A549 (cell line): ENCODE results near the gene C8B. TPM values are rescaled to one million over a fixed set of nuclear protein-coding genes. Genes with fewer than 3 reads are reported as not detected.

Experiments
- ATAC-seq, 2 experiments: fragments of 200-7000 bp in 1 of 2; fragments of >200 bp in 1 of 2; cut with Nextera tagmentation in 1 of 2; cut with Tn5 transposase in 1 of 2; 3 replicates each; pipeline versions ENCODE4 v1.8.0 to v1.9.1; 2018 to 2020; ENCODE audit warnings: mild to moderate bottlenecking in 1 of 2, moderate library complexity in 1 of 2
- CTCF ChIA-PET: fragments of 300-600 bp; sonication (Branson Sonifier 250); formaldehyde crosslinking; extraction: SDS; loops from one replicate; lab custom pipeline; 2021; ENCODE audit warnings: antibody characterized with exemption, inconsistent platforms; lab: Yijun Ruan, JAX
- POLR2A ChIA-PET: fragments of 350-600 bp; formaldehyde crosslinking; extraction: SDS; loops from one replicate; lab custom pipeline; 2021; ENCODE audit warnings: antibody characterized with exemption, inconsistent platforms; lab: Yijun Ruan, JAX
- DNase-seq, 2 experiments: peaks; one replicate each; pipeline versions ENCODE4 v3.0.0 to v3.0.0-alpha.2; 2011 to 2016; ENCODE audit warnings: low read depth in 1 of 2, low spot score in 1 of 2
- FAIRE-seq: peaks from 2 replicates; lab custom pipeline; 2011; peaks lifted over from hg19 to GRCh38; lab: Jason Lieb, UNC
- H3K27ac ChIP-seq, 2 experiments: fragments of >200 bp; sonication (Bioruptor Twin); formaldehyde crosslinking; 3 replicates each; pipeline ENCODE4 v1.5.1; 2016 to 2017
- H3K4me1 ChIP-seq: fragments of >200 bp; sonication (Bioruptor Twin); formaldehyde crosslinking; 3 replicates; pipeline ENCODE4 v1.6.1; 2016
- H3K4me2 ChIP-seq: fragments of >200 bp; sonication (Bioruptor Twin); formaldehyde crosslinking; 3 replicates; pipeline ENCODE4 v1.6.1; 2016
- H3K4me3 ChIP-seq: fragments of >200 bp; sonication (Bioruptor Twin); formaldehyde crosslinking; 3 replicates; pipeline ENCODE4 v1.5.1; 2016
- H3K9me3 ChIP-seq: fragments of >200 bp; sonication (Bioruptor Twin); formaldehyde crosslinking; 3 replicates; pipeline ENCODE4 v1.6.1; 2016
- BHLHE40 ChIP-seq: IDR thresholded peaks from 2 replicates; pipeline ENCODE4 v1.6.1; 2012; ENCODE audit warnings: low read depth, low read length, inconsistent platforms
- CHD2 ChIP-seq: fragments of 150-350 bp; IDR thresholded peaks from 2 replicates; pipeline ENCODE4 v1.6.1; 2014; ENCODE audit warnings: low read length; ENCODE audit not compliant: partially characterized antibody
- E2F6 ChIP-seq: IDR thresholded peaks from 2 replicates; pipeline ENCODE4 v1.6.1; 2012; ENCODE audit warnings: low read depth, borderline replicate concordance
- EHF ChIP-seq: fragments of 250-450 bp; sonication (Bioruptor Pico); IDR thresholded peaks from 2 replicates; pipeline ENCODE4 v1.5.0; 2020; ENCODE audit warnings: mild to moderate bottlenecking
- ESRRA ChIP-seq: fragments of 150-350 bp; IDR thresholded peaks from 2 replicates; pipeline ENCODE4 v1.6.1; 2014; ENCODE audit warnings: mild to moderate bottlenecking, low read length, borderline replicate concordance
- FOSB ChIP-seq: fragments of 250-450 bp; sonication (Bioruptor Pico); IDR thresholded peaks from 2 replicates; pipeline ENCODE4 v1.5.0; 2020; ENCODE audit warnings: mild to moderate bottlenecking, moderate library complexity
- FOSL2 ChIP-seq, 2 experiments: fragments of 450-650 bp in 1 of 2; fragments of >200 bp in 1 of 2; sonication (Bioruptor Twin) in 1 of 2; formaldehyde crosslinking; IDR thresholded peaks; 2 replicates each; pipeline versions ENCODE4 v1.5.0 to v1.6.1; 2016 to 2020; ENCODE audit warnings: mild to moderate bottlenecking in 1 of 2, moderate library complexity in 1 of 2
- HDAC2 ChIP-seq: fragments of 200-600 bp; sonication (generic); IDR thresholded peaks from 2 replicates; pipeline ENCODE4 v1.6.1; 2016
- HOXA7 ChIP-seq: fragments of 250-450 bp; sonication (Bioruptor Pico); IDR thresholded peaks from 2 replicates; pipeline ENCODE4 v1.5.0; 2020; ENCODE audit warnings: mild to moderate bottlenecking, moderate library complexity
- KDM1A ChIP-seq: fragments of 200-600 bp; sonication (generic); IDR thresholded peaks from 2 replicates; pipeline ENCODE4 v1.6.1; 2016; ENCODE audit warnings: low read depth, mild to moderate bottlenecking
- KDM5A ChIP-seq: fragments of 200-600 bp; sonication (generic); IDR thresholded peaks from 2 replicates; pipeline ENCODE4 v1.6.1; 2016; ENCODE audit warnings: antibody characterized with exemption, mild to moderate bottlenecking
- MAFK ChIP-seq: fragments of 450-650 bp; IDR thresholded peaks from 2 replicates; pipeline ENCODE4 v1.6.1; 2014; ENCODE audit not compliant: partially characterized antibody
- PHF8 ChIP-seq: fragments of 200-600 bp; sonication (generic); IDR thresholded peaks from 2 replicates; pipeline ENCODE4 v1.6.1; 2016; ENCODE audit warnings: low read depth, mild to moderate bottlenecking, antibody characterized with exemption, moderate library complexity, borderline replicate concordance
- POLR2A ChIP-seq: IDR thresholded peaks from 2 replicates; pipeline ENCODE4 v1.6.1; 2012; ENCODE audit warnings: mild to moderate bottlenecking, low read length
- POLR2AphosphoS2 ChIP-seq: conservative IDR thresholded peaks from 2 replicates; pipeline ENCODE4 v1.6.1; 2012; ENCODE audit warnings: low read length, improper control_type of control experiment, inconsistent platforms
- RNF2 ChIP-seq: fragments of 200-600 bp; sonication (generic); IDR thresholded peaks from 2 replicates; pipeline ENCODE4 v1.6.1; 2016; ENCODE audit warnings: low read depth, mild to moderate bottlenecking, antibody characterized with exemption, moderate library complexity, borderline replicate concordance
- SREBF2 ChIP-seq: fragments of 450-650 bp; IDR thresholded peaks from 2 replicates; pipeline ENCODE4 v1.6.1; 2014; ENCODE audit warnings: mild to moderate bottlenecking, moderate library complexity
- ZFP36 ChIP-seq: fragments of 450-650 bp; IDR thresholded peaks from 2 replicates; pipeline ENCODE4 v1.6.1; 2014; ENCODE audit warnings: borderline replicate concordance; ENCODE audit not compliant: partially characterized antibody
- WGBS: methylation state at CpG from one replicate; pipeline ENCODE4 v1.1.6; 2017; ENCODE audit errors: missing lambda C conversion rate; 5-methylcytosine and 5-hydroxymethylcytosine counted together
- polyA plus RNA-seq, 4 experiments: library from polyadenylated mRNA; depleted of rRNA in 3 of 4; stranded (reverse); fragments of >200 nt; fragmentation: RNase III in 1 of 4; extraction: RNeasy Plus Mini Kit Qiagen cat#74134 plus additional on column Dnase treatment in 1 of 4; gene quantifications; 2 replicates in 3 of 4; 3 replicates in 1 of 4; pipeline ENCODE4 v1.2.3, GENCODE V29; 2011 to 2017
- TF ChIP-seq, protein P1 (sequence below): fragments of >200 bp; sonication (Bioruptor Twin); formaldehyde crosslinking; IDR thresholded peaks from 3 replicates; pipeline ENCODE4 v1.6.1; 2016
- TF ChIP-seq, protein P2 (sequence below): fragments of >200 bp; sonication (Bioruptor Twin); formaldehyde crosslinking; IDR thresholded peaks from 3 replicates; pipeline ENCODE4 v1.5.1; 2016
- TF ChIP-seq, protein P3 (sequence below): fragments of >200 bp; sonication (Bioruptor Twin); formaldehyde crosslinking; IDR thresholded peaks from 2 replicates; pipeline ENCODE4 v1.6.1; 2016
- TF ChIP-seq, protein P4 (sequence below): IDR thresholded peaks from 2 replicates; pipeline ENCODE4 v1.6.1; 2012

Gene C8B
- polyA plus RNA-seq, 2 of the 4 experiments (the other 2 are of a cell fraction), result not detected

DNA sequence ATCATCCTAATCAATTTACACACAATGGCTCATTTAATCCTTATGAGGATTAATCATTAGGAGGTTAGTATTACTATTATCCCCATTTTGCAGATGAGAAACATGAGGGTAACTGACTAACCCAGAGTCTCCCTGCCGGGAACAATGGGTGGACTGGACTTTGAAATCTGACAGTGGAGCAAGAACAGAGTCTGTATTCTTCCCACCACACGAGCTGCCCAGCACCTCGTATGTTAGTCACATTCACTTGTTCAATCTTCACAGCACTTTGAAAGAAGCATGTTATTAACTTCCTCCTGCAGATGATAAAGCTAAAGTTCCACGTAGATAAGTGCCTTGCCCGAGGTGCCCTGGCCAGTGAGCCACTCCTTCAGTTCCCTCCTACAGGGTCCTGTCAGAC, 12.4 kb downstream of the C8B start:
- no peaks in the 10 kb centered on the region for H3K9me3 ChIP-seq
- ATAC-seq (no peak), FAIRE-seq (no peak), DNase-seq (no peak)
- no peaks in the 10 kb centered on the region for H3K4me1 ChIP-seq
- no peak overlapping the region for H3K27ac ChIP-seq
- no peak for TF ChIP-seq E2F6
- TF ChIP-seq, protein P1, sequence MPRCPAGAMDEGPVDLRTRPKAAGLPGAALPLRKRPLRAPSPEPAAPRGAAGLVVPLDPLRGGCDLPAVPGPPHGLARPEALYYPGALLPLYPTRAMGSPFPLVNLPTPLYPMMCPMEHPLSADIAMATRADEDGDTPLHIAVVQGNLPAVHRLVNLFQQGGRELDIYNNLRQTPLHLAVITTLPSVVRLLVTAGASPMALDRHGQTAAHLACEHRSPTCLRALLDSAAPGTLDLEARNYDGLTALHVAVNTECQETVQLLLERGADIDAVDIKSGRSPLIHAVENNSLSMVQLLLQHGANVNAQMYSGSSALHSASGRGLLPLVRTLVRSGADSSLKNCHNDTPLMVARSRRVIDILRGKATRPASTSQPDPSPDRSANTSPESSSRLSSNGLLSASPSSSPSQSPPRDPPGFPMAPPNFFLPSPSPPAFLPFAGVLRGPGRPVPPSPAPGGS, result no peak
- TF ChIP-seq, protein P2, sequence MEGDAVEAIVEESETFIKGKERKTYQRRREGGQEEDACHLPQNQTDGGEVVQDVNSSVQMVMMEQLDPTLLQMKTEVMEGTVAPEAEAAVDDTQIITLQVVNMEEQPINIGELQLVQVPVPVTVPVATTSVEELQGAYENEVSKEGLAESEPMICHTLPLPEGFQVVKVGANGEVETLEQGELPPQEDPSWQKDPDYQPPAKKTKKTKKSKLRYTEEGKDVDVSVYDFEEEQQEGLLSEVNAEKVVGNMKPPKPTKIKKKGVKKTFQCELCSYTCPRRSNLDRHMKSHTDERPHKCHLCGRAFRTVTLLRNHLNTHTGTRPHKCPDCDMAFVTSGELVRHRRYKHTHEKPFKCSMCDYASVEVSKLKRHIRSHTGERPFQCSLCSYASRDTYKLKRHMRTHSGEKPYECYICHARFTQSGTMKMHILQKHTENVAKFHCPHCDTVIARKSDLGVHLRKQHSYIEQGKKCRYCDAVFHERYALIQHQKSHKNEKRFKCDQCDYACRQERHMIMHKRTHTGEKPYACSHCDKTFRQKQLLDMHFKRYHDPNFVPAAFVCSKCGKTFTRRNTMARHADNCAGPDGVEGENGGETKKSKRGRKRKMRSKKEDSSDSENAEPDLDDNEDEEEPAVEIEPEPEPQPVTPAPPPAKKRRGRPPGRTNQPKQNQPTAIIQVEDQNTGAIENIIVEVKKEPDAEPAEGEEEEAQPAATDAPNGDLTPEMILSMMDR, result no peak
- TF ChIP-seq, protein P3, sequence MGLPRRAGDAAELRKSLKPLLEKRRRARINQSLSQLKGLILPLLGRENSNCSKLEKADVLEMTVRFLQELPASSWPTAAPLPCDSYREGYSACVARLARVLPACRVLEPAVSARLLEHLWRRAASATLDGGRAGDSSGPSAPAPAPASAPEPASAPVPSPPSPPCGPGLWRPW, result no peak
- WGBS, result 0% methylated on average over 5 of the region's 5 CpGs
- no peak overlapping the region for H3K4me3 ChIP-seq
- CTCF ChIA-PET, result interaction anchor here (1.5 kb wide), 1 partner anchor 122 kb away, joined by 4 read pairs; no protein-coding TSS in a partner anchor
- POLR2A ChIA-PET, result no interaction called here
- no peak overlapping the region for H3K4me2 ChIP-seq

- Histone ChIP-seq H3K4me3 (no peak overlapping the region), H3K27ac (no peak overlapping the region), H3K9me3 (no peaks in the 10 kb centered on the region), H3K4me2 (no peak overlapping the region), H3K4me1 (no peaks in the 10 kb centered on the region)
- POLR2A ChIA-PET, result no interaction called here
- CTCF ChIA-PET, result no interaction called here
- FAIRE-seq (no peak), ATAC-seq (no peak), DNase-seq (no peak)
- 34% methylated on average over 8 of the region's 8 CpGs for WGBS
- no peak for TF ChIP-seq ZFP36
- TF ChIP-seq SREBF2, result no peak
- TF ChIP-seq POLR2AphosphoS2, result no peak
- TF ChIP-seq PHF8, result no peak
- TF ChIP-seq, protein P3, result no peak
- TF ChIP-seq, protein P1, result no peak
- no peak for TF ChIP-seq HDAC2
- TF ChIP-seq CHD2, result no peak
- TF ChIP-seq FOSB (CRISPR knock-in tag), result no peak
- TF ChIP-seq POLR2A, result no peak
Measured at GRCh38 chr1:56952501-56952900, 13.3 kb downstream of the C8B start.

DNA sequence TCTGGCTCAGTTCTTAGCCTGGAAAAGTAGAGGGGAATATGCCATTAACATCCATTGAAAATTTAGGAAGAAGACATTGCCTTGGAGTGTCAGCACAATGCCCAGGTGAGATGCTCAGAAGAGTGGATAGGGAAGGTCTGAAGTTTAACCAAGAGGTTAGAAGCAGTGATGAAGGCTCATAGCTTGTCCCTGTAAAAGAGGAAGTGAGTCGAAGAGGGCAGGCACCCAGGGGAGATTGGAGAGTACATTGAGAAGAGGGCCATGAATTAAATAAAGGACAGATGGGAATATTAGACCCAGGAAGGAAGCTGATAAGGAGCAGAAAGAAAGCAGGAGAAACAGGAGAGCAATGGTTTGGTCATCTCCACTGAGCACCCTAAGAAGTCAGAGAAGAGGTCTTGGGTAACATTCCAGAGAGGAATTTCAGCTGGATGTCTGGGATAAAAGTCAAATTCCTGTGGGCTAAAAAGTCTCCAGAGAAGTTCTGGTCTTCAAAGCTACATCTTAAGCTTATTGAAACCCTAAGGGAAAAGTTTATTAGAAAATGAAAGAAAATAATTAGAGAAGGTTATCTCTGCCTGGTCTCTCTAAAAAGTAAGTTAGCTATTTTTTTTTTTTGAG, 17.3 kb downstream of the C8B start:
- ATAC-seq (no peak), FAIRE-seq (no peak), DNase-seq (no peak)
- no peak overlapping the region for H3K27ac ChIP-seq
- H3K4me2 ChIP-seq, result no peak overlapping the region
- ChIA-PET POLR2A (no interaction called here), CTCF (no interaction called here)
- no peak overlapping the region for H3K4me3 ChIP-seq
- H3K4me1 ChIP-seq, result no peaks in the 10 kb centered on the region
- H3K9me3 ChIP-seq, result no peaks in the 10 kb centered on the region
- no peak for TF ChIP-seq BHLHE40
- no peak for TF ChIP-seq EHF
- TF ChIP-seq, protein P3, result no peak
- no peak for TF ChIP-seq KDM1A
- TF ChIP-seq ESRRA, result no peak
- TF ChIP-seq HOXA7 (CRISPR knock-in tag), result no peak
- TF ChIP-seq KDM5A, result no peak
- no peak for TF ChIP-seq FOSL2 (IDR thresholded peaks at IDR 0.05)
- no peak for TF ChIP-seq FOSL2 (CRISPR knock-in tag; IDR thresholded peaks at IDR 0.05)
- TF ChIP-seq, protein P4, sequence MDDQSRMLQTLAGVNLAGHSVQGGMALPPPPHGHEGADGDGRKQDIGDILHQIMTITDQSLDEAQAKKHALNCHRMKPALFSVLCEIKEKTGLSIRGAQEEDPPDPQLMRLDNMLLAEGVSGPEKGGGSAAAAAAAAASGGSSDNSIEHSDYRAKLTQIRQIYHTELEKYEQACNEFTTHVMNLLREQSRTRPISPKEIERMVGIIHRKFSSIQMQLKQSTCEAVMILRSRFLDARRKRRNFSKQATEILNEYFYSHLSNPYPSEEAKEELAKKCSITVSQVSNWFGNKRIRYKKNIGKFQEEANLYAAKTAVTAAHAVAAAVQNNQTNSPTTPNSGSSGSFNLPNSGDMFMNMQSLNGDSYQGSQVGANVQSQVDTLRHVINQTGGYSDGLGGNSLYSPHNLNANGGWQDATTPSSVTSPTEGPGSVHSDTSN, result no peak
- no peak for TF ChIP-seq MAFK
- no peak for TF ChIP-seq RNF2
- WGBS, result 0% methylated on average over 1 of the region's 1 CpG
